ENCODE measurements around the gene COL4A3. TPM values are rescaled to one million over a fixed set of nuclear protein-coding genes. Genes with fewer than 3 reads are reported as not detected.

Gene COL4A3
- total RNA-seq, 1 experiment from 2014 or later, result 0.15 TPM

DNA sequence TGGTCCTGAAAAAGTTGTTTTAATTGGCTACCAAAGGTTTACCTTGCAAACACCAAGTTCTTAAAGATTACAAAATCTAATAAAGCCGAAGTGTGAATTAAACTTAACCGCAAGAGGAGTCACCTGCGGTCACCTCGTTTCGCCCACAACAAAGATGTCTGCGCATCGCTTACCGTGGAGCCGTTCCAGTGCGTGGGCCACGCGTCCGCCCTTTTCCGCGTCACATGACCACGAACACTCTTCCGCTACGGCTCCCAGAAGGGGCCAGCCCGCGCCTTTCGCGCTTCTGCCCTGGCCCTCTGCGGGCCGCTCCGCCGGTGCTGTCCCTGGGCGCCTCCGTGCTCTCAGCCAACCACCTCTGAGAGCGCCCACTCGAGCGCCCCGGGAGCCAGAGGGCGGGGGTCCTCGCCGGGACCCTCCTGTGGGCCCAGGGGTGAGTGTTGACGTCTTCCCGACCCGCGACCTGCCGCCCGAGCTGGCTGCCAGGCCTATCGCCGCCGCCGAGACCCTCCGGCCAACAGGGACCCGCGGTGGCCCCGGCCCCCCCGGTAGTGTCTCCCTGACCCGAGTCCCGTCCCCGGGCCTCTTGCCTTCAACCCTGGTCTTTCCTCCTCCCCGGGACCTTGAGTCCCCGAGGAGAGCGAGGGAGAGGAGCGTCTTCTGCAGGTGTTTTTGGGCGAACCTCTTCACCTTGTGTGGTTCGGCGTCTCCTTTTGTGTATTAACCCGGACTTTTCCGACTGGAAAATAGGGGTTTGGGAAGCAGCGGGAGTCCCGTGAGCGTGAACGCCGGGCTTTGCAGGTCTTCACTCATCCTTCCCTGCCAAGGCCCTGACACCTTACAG, 160.8 kb downstream of the COL4A3 start, which contains the start of gene MFF:
Gene MFF, plus strand, starts transcription at position 257 of the 844 bp plus-strand sequence. CDS start 5,415 bp downstream, outside the sequence.
- no peaks in the 10 kb centered on the region for H3K27me3 ChIP-seq (ENCODE audit: insufficient read depth, low read length)
- peak within 1 kb of the TSS; percentile 90 for H3K9ac ChIP-seq (ENCODE audit: extremely low read depth, insufficient read length, low read length)
- Mint-ChIP-seq H3K4me1 (peaks cover 33 to 38% of the 10 kb centered on the region in 2 experiments), H3K27ac (peak within 1 kb of the TSS; percentile 90 to 99 (median 96); a peak in 6 of 7 replicates), H3K36me3 (ENCODE audit: insufficient read depth in 1 of 3, low read depth in 3 of 3) (peaks cover 21 to 39% (median 31%) of the 10 kb centered on the region in 3 experiments), H3K27me3 (ENCODE audit: low read depth) (no peaks in the 10 kb centered on the region), H3K4me3 (peak within 1 kb of the TSS; percentile 93 to 94), H3K9me3 (peaks cover 34 to 36% of the 10 kb centered on the region in 2 experiments)
- H2BK5ac ChIP-seq (ENCODE audit: insufficient read length, low read length), result no peak within 1 kb of the TSS
- no peaks in the 10 kb centered on the region for H3K79me1 ChIP-seq (ENCODE audit: insufficient read depth, low read depth, low read length, poor library complexity, severe bottlenecking)
- no peak within 1 kb of the TSS for H2BK12ac ChIP-seq (ENCODE audit: insufficient read length, low read depth, low read length)
- peak within 1 kb of the TSS; percentile 76 for H3K14ac ChIP-seq (ENCODE audit: insufficient read depth, low read length)
- H2AFZ ChIP-seq (ENCODE audit: low read length), result peak within 1 kb of the TSS; percentile 96
- peaks cover 2% of the 10 kb centered on the region; the same call in 1 of the 2 replicates for H3K79me2 ChIP-seq (ENCODE audit: insufficient read depth, low read length)
- no peak within 1 kb of the TSS for H4K91ac ChIP-seq (ENCODE audit: insufficient read length, low read depth, low read length)
- no peak within 1 kb of the TSS for H3K23ac ChIP-seq (ENCODE audit: insufficient read length, low read depth, low read length)
- H2BK20ac ChIP-seq (ENCODE audit: low read depth, low read length, poor library complexity, severe bottlenecking), result no peak within 1 kb of the TSS
- H4K8ac ChIP-seq (replicated peaks; ENCODE audit: insufficient read length, low read depth, low read length), result no peak within 1 kb of the TSS
- TF ChIP-seq, protein P1, sequence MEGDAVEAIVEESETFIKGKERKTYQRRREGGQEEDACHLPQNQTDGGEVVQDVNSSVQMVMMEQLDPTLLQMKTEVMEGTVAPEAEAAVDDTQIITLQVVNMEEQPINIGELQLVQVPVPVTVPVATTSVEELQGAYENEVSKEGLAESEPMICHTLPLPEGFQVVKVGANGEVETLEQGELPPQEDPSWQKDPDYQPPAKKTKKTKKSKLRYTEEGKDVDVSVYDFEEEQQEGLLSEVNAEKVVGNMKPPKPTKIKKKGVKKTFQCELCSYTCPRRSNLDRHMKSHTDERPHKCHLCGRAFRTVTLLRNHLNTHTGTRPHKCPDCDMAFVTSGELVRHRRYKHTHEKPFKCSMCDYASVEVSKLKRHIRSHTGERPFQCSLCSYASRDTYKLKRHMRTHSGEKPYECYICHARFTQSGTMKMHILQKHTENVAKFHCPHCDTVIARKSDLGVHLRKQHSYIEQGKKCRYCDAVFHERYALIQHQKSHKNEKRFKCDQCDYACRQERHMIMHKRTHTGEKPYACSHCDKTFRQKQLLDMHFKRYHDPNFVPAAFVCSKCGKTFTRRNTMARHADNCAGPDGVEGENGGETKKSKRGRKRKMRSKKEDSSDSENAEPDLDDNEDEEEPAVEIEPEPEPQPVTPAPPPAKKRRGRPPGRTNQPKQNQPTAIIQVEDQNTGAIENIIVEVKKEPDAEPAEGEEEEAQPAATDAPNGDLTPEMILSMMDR (conservative IDR thresholded peaks at IDR 0.05), result peak; percentile 50; the same call in 2 of the 3 replicates
- H3T11ph ChIP-seq (ENCODE audit: low read length), result peak within 1 kb of the TSS; percentile 79
- no peak within 1 kb of the TSS for H2BK15ac ChIP-seq (ENCODE audit: low read depth, low read length)
- H2AK5ac ChIP-seq (ENCODE audit: insufficient read length, low read length), result no peak within 1 kb of the TSS
- H3K9me3 ChIP-seq (ENCODE audit: control insufficient read depth, low read depth, low read length), result no peaks in the 10 kb centered on the region
- no peak within 1 kb of the TSS for H3K56ac ChIP-seq (ENCODE audit: insufficient read length, low read depth, low read length)
- H3K23me2 ChIP-seq (ENCODE audit: insufficient read length, low read depth, low read length, poor library complexity, severe bottlenecking), result peaks cover 6% of the 10 kb centered on the region
- no peaks in the 10 kb centered on the region for H4K20me1 ChIP-seq (ENCODE audit: control insufficient read depth, insufficient read depth, insufficient read length)
- H3K27ac ChIP-seq (ENCODE audit: insufficient read length, low read depth, low read length), result no peak within 1 kb of the TSS
- WGBS (ENCODE audit: extremely low coverage, insufficient read length, low lambda C conversion rate), result no CpG with 5 or more reads among the region's 67 CpGs
- peak; percentile 89 for DNase-seq
- no peak within 1 kb of the TSS for H2BK120ac ChIP-seq (ENCODE audit: low read depth, low read length, poor library complexity, severe bottlenecking)
- peak within 1 kb of the TSS; percentile 95 for H3K4me2 ChIP-seq (ENCODE audit: insufficient read depth, insufficient read length, low read length)
- H3K4me1 ChIP-seq (ENCODE audit: insufficient read depth, low read length), result no peaks in the 10 kb centered on the region; the same call in 1 of the 2 replicates
- H3K18ac ChIP-seq (ENCODE audit: insufficient read length, low read depth, low read length), result peak within 1 kb of the TSS; percentile 87
- no peak within 1 kb of the TSS for H3K4ac ChIP-seq (ENCODE audit: low read depth, low read length)
- no peak within 1 kb of the TSS for H4K5ac ChIP-seq (ENCODE audit: insufficient read length, low read depth, low read length)
